Mesodermal cell (in vitro differentiated cells): ENCODE data around the gene DUSP8. TPM values are rescaled to one million over a fixed set of nuclear protein-coding genes. Genes with fewer than 3 reads are reported as not detected.
"Not testable (repeated sequence)": the region's sequence is repeated elsewhere in the genome, so short reads cannot be mapped to it uniquely, and the experiment has no call there.

ENCODE experiments used
- H3K27ac ChIP-seq: 2 replicates; pipeline ENCODE4 v1.7.0; 2013; ENCODE audit warnings: mild to moderate bottlenecking, low read depth, low read length, moderate library complexity; ENCODE audit not compliant: severe bottlenecking
- H3K36me3 ChIP-seq: 2 replicates; pipeline ENCODE4 v1.7.1; 2013; ENCODE audit warnings: mild to moderate bottlenecking, low read length, moderate library complexity; ENCODE audit not compliant: control insufficient read depth, insufficient read depth
- H3K4me1 ChIP-seq: one replicate; pipeline ENCODE4 v1.7.1; 2013; ENCODE audit warnings: mild to moderate bottlenecking, low read length; ENCODE audit not compliant: insufficient read depth, control insufficient read depth, poor library complexity, severe bottlenecking
- H3K4me3 ChIP-seq: 2 replicates; pipeline ENCODE4 v1.7.0; 2013; ENCODE audit warnings: low read length, control low read depth, mild to moderate bottlenecking; ENCODE audit not compliant: insufficient read depth, poor library complexity, severe bottlenecking; ENCODE audit errors: extremely low read depth
- H3K9me3 ChIP-seq: 2 replicates; pipeline ENCODE4 v1.7.1; 2013; ENCODE audit warnings: mild to moderate bottlenecking, low read length, moderate library complexity; ENCODE audit not compliant: control insufficient read depth
- WGBS, 2 experiments: methylation state at CpG; one replicate each; pipeline ENCODE4 v1.1.5; 2013; ENCODE audit warnings: missing lambda C conversion rate in 2 of 2; ENCODE audit not compliant: insufficient coverage in 2 of 2; 5-methylcytosine and 5-hydroxymethylcytosine counted together
- polyA plus RNA-seq, 2 experiments: library from polyadenylated mRNA; stranded (reverse); fragments of 50-300 nt; gene quantifications; one replicate each; pipeline ENCODE4 v1.2.3, GENCODE V29; 2013

DUSP8 gene
- polyA plus RNA-seq (2013, experiment 1 of 2): 13.0 TPM
- polyA plus RNA-seq (2013, experiment 2 of 2): 8.7 TPM

- Histone ChIP-seq H3K36me3 (no peaks in the 10 kb centered on the region), H3K4me3 (peak within 1 kb of the TSS; percentile 63), H3K27ac (no peak within 1 kb of the TSS), H3K9me3 (no peaks in the 10 kb centered on the region), H3K4me1 (peaks cover 11% of the 10 kb centered on the region)
- 1 to 2% methylated on average over 56 to 103 of the region's 124 CpGs for WGBS, 2 experiments
Measured at GRCh38 chr11:1572197-1573076, at the start of gene DUSP8. DUSP8 (minus strand) TSS chr11:1572271; CDS start chr11:1565826, 6,445 bp downstream.

- Histone ChIP-seq H3K4me1 (no peaks in the 10 kb centered on the region), H3K9me3 (no peaks in the 10 kb centered on the region), H3K4me3 (no peak overlapping the region), H3K27ac (no peak overlapping the region), H3K36me3 (no peaks in the 10 kb centered on the region)
- 67 to 90% methylated on average over 2 to 10 of the region's 10 CpGs for WGBS, 2 experiments
Measured at GRCh38 chr11:1619449-1619848, 47.4 kb upstream of the DUSP8 start.

- H3K27ac ChIP-seq: no peak overlapping the region
- H3K9me3 ChIP-seq: no peaks in the 10 kb centered on the region
- 70 to 74% methylated on average over 5 to 9 of the region's 10 CpGs for WGBS, 2 experiments
- no peak overlapping the region for H3K4me3 ChIP-seq
- no peaks in the 10 kb centered on the region for H3K4me1 ChIP-seq
- H3K36me3 ChIP-seq: no peaks in the 10 kb centered on the region
Measured at GRCh38 chr11:1618231-1618630, 46.2 kb upstream of the DUSP8 start.

GRCh38 chr11:1608363-1608762 is 36.3 kb upstream of the DUSP8 start, which contains the start of gene KRTAP5-3:
KRTAP5-3 (minus strand) TSS chr11:1608463; CDS start chr11:1608385, 78 bp downstream.
- Histone ChIP-seq H3K9me3 (no peaks in the 10 kb centered on the region), H3K4me1 (no peaks in the 10 kb centered on the region), H3K4me3 (no peak within 1 kb of the TSS), H3K27ac (no peak within 1 kb of the TSS), H3K36me3 (no peaks in the 10 kb centered on the region)
- 80 to 83% methylated on average over 1 to 4 of the region's 4 CpGs for WGBS, 2 experiments

- not testable (repeated sequence) for H3K27ac ChIP-seq, H3K36me3 ChIP-seq, H3K4me3 ChIP-seq, H3K4me1 ChIP-seq, H3K9me3 ChIP-seq
- 92 to 100% methylated on average over 2 of the region's 5 CpGs for WGBS, 2 experiments
Measured at GRCh38 chr11:1607901-1608300, 35.8 kb upstream of the DUSP8 start.

GRCh38 chr11:1607156-1607845 is 35.2 kb upstream of the DUSP8 start:
- H3K36me3 ChIP-seq, H3K27ac ChIP-seq, H3K4me3 ChIP-seq, H3K4me1 ChIP-seq, H3K9me3 ChIP-seq: not testable (repeated sequence)
- WGBS, 2 experiments: 37% methylated on average over 16 to 18 of the region's 18 CpGs

- not testable (repeated sequence) for H3K27ac ChIP-seq, H3K4me3 ChIP-seq, H3K36me3 ChIP-seq, H3K4me1 ChIP-seq, H3K9me3 ChIP-seq
- WGBS, 2 experiments: 91 to 93% methylated on average over 10 to 12 of the region's 13 CpGs
Measured at GRCh38 chr11:1605923-1606322, 33.9 kb upstream of the DUSP8 start.

- WGBS, 2 experiments: 79 to 82% methylated on average over 7 of the region's 7 CpGs
- no peaks in the 10 kb centered on the region for H3K9me3 ChIP-seq
- H3K4me1 ChIP-seq: no peaks in the 10 kb centered on the region
- H3K4me3 ChIP-seq: no peak overlapping the region
- H3K36me3 ChIP-seq: no peaks in the 10 kb centered on the region
- no peak overlapping the region for H3K27ac ChIP-seq
Measured at GRCh38 chr11:1604711-1605110, 32.6 kb upstream of the DUSP8 start.

GRCh38 chr11:1604181-1604580 is 32.1 kb upstream of the DUSP8 start:
- H3K4me1 ChIP-seq: no peaks in the 10 kb centered on the region
- WGBS, 2 experiments: 90 to 93% methylated on average over 10 to 11 of the region's 11 CpGs
- H3K4me3 ChIP-seq: no peak overlapping the region
- H3K27ac ChIP-seq: no peak overlapping the region
- H3K36me3 ChIP-seq: no peaks in the 10 kb centered on the region
- no peaks in the 10 kb centered on the region for H3K9me3 ChIP-seq

- Histone ChIP-seq H3K4me1 (no peaks in the 10 kb centered on the region), H3K27ac (no peak overlapping the region), H3K9me3 (no peaks in the 10 kb centered on the region), H3K36me3 (no peaks in the 10 kb centered on the region), H3K4me3 (no peak overlapping the region)
- WGBS, 2 experiments: 100% methylated on average over 1 of the region's 1 CpG
Measured at GRCh38 chr11:1603629-1604028, 31.6 kb upstream of the DUSP8 start.

GRCh38 chr11:1601663-1602062 is 29.6 kb upstream of the DUSP8 start:
- H3K36me3 ChIP-seq, H3K4me3 ChIP-seq, H3K9me3 ChIP-seq, H3K4me1 ChIP-seq, H3K27ac ChIP-seq: not testable (repeated sequence)
- 79 to 86% methylated on average over 1 to 2 of the region's 3 CpGs for WGBS, 2 experiments
